ENCODE measurements around the gene GPLD1. TPM values are rescaled to one million over a fixed set of nuclear protein-coding genes. Genes with fewer than 3 reads are reported as not detected.

Gene GPLD1
- total and polyA plus RNA-seq, 2 experiments from 2014 or later: 3.8 to 11.1 TPM

- H3K36me3 ChIP-seq (ENCODE audit: insufficient read depth): no peaks in the 10 kb centered on the region
- no peak overlapping the region for H3K4me2 ChIP-seq
- no peak for TF ChIP-seq EZH2phosphoT487 (IDR thresholded peaks at IDR 0.05; ENCODE audit: unreplicated experiment)
- TF ChIP-seq ETS1 (IDR thresholded peaks at IDR 0.05): no peak
- no peak for TF ChIP-seq ZNF331 (CRISPR knock-in tag; IDR thresholded peaks at IDR 0.05; ENCODE audit: low read depth)
- TF ChIP-seq REST (IDR thresholded peaks at IDR 0.05; ENCODE audit: unreplicated experiment): no peak
- H3K4me3 ChIP-seq: no peak overlapping the region
- Mint-ChIP-seq H3K4me3 (no peak overlapping the region), H3K9me3 (peaks cover 12% of the 10 kb centered on the region; the same call in 2 of the 3 replicates), H3K4me1 (peaks cover 37% of the 10 kb centered on the region), H3K36me3 (ENCODE audit: low read depth) (peaks cover 16% of the 10 kb centered on the region; the same call in 2 of the 3 replicates), H3K27me3 (ENCODE audit: insufficient read depth, low read depth, poor library complexity) (peaks cover 7% of the 10 kb centered on the region), H3K27ac (no peak overlapping the region)
- no peak overlapping the region for H2AFZ ChIP-seq
- no peak for DNase-seq (ENCODE audit: low spot score)
- no peak overlapping the region for H3K27ac ChIP-seq (ENCODE audit: low read depth)
- H3F3A ChIP-seq (replicated peaks; ENCODE audit: low read depth): no peaks in the 10 kb centered on the region
- H4K20me1 ChIP-seq (replicated peaks; ENCODE audit: insufficient read depth): no peaks in the 10 kb centered on the region
- H3K79me2 ChIP-seq (replicated peaks; ENCODE audit: insufficient read depth): no peaks in the 10 kb centered on the region
- H3K4me1 ChIP-seq (ENCODE audit: insufficient read depth): peaks cover 20% of the 10 kb centered on the region; the same call in 1 of the 2 replicates
- no peak for ATAC-seq
- H3K27me3 ChIP-seq (ENCODE audit: insufficient read depth): no peaks in the 10 kb centered on the region
- no peaks in the 10 kb centered on the region for H3K9me2 ChIP-seq (ENCODE audit: insufficient read depth)
Observed at GRCh38 chr6:24506814-24507520, 17.6 kb upstream of the GPLD1 start.

- DNase-seq (ENCODE audit: low spot score) (no peak), ATAC-seq (no peak)
- no peak overlapping the region for H3K27ac ChIP-seq (ENCODE audit: low read depth)
- peaks cover 16% of the 10 kb centered on the region; the same call in 2 of the 3 replicates for H3K36me3 Mint-ChIP-seq (ENCODE audit: low read depth)
- H3K27ac Mint-ChIP-seq: no peak overlapping the region
- H3K4me3 Mint-ChIP-seq: no peak overlapping the region
- no peaks in the 10 kb centered on the region for H4K20me1 ChIP-seq (replicated peaks; ENCODE audit: insufficient read depth)
- peaks cover 12% of the 10 kb centered on the region; the same call in 2 of the 3 replicates for H3K9me3 Mint-ChIP-seq
- peaks cover 21% of the 10 kb centered on the region; the same call in 1 of the 2 replicates for H3K4me1 ChIP-seq (ENCODE audit: insufficient read depth)
- no peaks in the 10 kb centered on the region for H3F3A ChIP-seq (replicated peaks; ENCODE audit: low read depth)
- H3K36me3 ChIP-seq (ENCODE audit: insufficient read depth): no peaks in the 10 kb centered on the region
- TF ChIP-seq CTCF (conservative IDR thresholded peaks at IDR 0.05; ENCODE audit: low read depth in 2 of 2) (no peak), EZH2phosphoT487 (IDR thresholded peaks at IDR 0.05; ENCODE audit: unreplicated experiment) (no peak)
- H3K4me2 ChIP-seq: no peak overlapping the region
- H3K27me3 ChIP-seq (ENCODE audit: insufficient read depth): no peaks in the 10 kb centered on the region
- no peaks in the 10 kb centered on the region for H3K9me2 ChIP-seq (ENCODE audit: insufficient read depth)
- peaks cover 7% of the 10 kb centered on the region for H3K27me3 Mint-ChIP-seq (ENCODE audit: insufficient read depth, low read depth, poor library complexity)
- H3K4me3 ChIP-seq: no peak overlapping the region
- H3K79me2 ChIP-seq (replicated peaks; ENCODE audit: insufficient read depth): no peaks in the 10 kb centered on the region
- H3K4me1 Mint-ChIP-seq: peaks cover 30% of the 10 kb centered on the region
- no peak overlapping the region for H2AFZ ChIP-seq
Observed at GRCh38 chr6:24504649-24505586, 15.5 kb upstream of the GPLD1 start.

Data from GM23338 (cell line).